Upper lobe of right lung (tissue), 1 donor: ENCODE results near the gene TFAM. TPM values are rescaled to one million over a fixed set of nuclear protein-coding genes. Genes with fewer than 3 reads are reported as not detected.
"Not testable (repeated sequence)": the region's sequence is repeated elsewhere in the genome, so short reads cannot be mapped to it uniquely, and the experiment has no call there.

Experiments
- ATAC-seq: fragments of 200-7000 bp; cut with Tn5 transposase; one replicate; pipeline ENCODE4 v1.9.1; 2020; ENCODE audit warnings: mild to moderate bottlenecking, moderate library complexity
- DNase-seq: peaks from one replicate; pipeline ENCODE4 v3.0.0-alpha.2; 2020
- H3K27ac ChIP-seq: fragments of 200-600 bp; one replicate; pipeline ENCODE4 v1.8.0; 2022
- H3K27me3 ChIP-seq: fragments of 200-600 bp; one replicate; pipeline ENCODE4 v1.8.0; 2022; ENCODE audit warnings: mild to moderate bottlenecking
- H3K36me3 ChIP-seq: fragments of 200-600 bp; one replicate; pipeline ENCODE4 v1.8.0; 2022
- H3K4me1 ChIP-seq: fragments of 200-600 bp; one replicate; pipeline ENCODE4 v1.8.0; 2022
- H3K4me3 ChIP-seq: fragments of 200-600 bp; one replicate; pipeline ENCODE4 v1.8.0; 2022; ENCODE audit warnings: mild to moderate bottlenecking
- H3K9me3 ChIP-seq: fragments of 200-600 bp; one replicate; pipeline ENCODE4 v1.8.0; 2022
- CTCF ChIP-seq: fragments of 200-600 bp; IDR thresholded peaks from one replicate; pipeline ENCODE4 v1.8.0; 2022; ENCODE audit warnings: antibody characterized with exemption
- intact Hi-C: fragments of 100-400 bp; cut with DNase I; formaldehyde crosslinking; loops from one replicate; pipeline ENCODE4 v1.11.0; 2022
- total RNA-seq: library from RNA; stranded (reverse); fragmentation: NEBNext Ultra II Directional; extraction: Animal tissue kit (Norgen Biotek cat#: 25700); gene quantifications from one replicate; pipeline ENCODE4 v1.2.1, GENCODE V29; 2021
- donor health status: DM: no; HTN: yes; CAD: no; lungs with severe emphysema.

Gene TFAM
- total RNA-seq, 1 donor from 2014 or later = 28.3 TPM

DNA sequence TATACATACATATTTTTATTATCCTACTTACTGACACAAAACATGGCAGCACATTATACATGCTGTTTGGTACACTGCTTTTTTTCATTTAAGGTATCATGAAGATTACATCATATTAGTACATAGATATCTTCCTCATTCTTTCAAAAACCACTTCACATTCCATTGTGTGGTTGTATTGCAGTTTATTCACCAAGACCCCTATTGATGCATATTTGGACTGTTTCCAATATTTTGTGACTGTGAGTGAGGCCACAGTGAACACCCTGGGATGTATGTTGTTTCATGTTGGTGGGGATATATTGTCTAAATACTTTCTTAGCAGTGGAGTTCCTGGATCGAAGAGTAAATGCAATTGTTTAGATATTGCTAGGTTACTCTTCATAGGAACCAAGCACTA is 39.0 kb downstream of the TFAM start:
- Histone ChIP-seq H3K27me3 (no peaks in the 10 kb centered on the region), H3K27ac (no peak overlapping the region), H3K4me3 (no peak overlapping the region), H3K36me3 (no peaks in the 10 kb centered on the region), H3K9me3 (peaks cover 8% of the 10 kb centered on the region), H3K4me1 (no peaks in the 10 kb centered on the region)
- ATAC-seq (no peak), DNase-seq (no peak)
- TF ChIP-seq CTCF = no peak
- intact Hi-C loops = no loop called here

DNA sequence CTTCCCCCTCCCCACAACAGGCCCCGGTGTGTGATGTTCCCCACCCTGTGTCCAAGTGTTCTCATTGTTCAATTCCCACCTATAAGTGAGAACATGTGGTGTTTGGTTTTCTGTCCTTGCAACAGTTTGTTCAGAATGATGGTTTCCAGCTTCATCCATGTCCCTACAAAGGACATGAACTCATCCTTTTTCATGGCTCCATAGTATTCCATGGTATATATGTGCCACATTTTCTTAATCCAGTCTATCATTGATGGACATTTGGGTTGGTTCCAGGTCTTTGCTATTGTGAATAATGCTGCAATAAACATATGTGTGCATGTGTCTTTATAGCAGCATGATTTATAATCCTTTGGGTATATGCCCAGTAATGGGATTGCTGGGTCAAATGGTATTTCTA is 43.2 kb downstream of the TFAM start:
- DNase-seq, H3K4me3 ChIP-seq, H3K4me1 ChIP-seq, H3K9me3 ChIP-seq, H3K27ac ChIP-seq, ATAC-seq, H3K27me3 ChIP-seq, H3K36me3 ChIP-seq, intact Hi-C loops: not testable (repeated sequence)

- H3K27me3 ChIP-seq = no peaks in the 10 kb centered on the region
- intact Hi-C loops = no loop called here
- TF ChIP-seq CTCF = no peak
- H3K9me3 ChIP-seq = no peaks in the 10 kb centered on the region
- no peaks in the 10 kb centered on the region for H3K36me3 ChIP-seq
- no peak for DNase-seq
- no peak for ATAC-seq
- no peak overlapping the region for H3K27ac ChIP-seq
- no peak overlapping the region for H3K4me3 ChIP-seq
- H3K4me1 ChIP-seq = peaks cover 8% of the 10 kb centered on the region
Observed at GRCh38 chr10:58431903-58432302, 46.7 kb downstream of the TFAM start.

DNA sequence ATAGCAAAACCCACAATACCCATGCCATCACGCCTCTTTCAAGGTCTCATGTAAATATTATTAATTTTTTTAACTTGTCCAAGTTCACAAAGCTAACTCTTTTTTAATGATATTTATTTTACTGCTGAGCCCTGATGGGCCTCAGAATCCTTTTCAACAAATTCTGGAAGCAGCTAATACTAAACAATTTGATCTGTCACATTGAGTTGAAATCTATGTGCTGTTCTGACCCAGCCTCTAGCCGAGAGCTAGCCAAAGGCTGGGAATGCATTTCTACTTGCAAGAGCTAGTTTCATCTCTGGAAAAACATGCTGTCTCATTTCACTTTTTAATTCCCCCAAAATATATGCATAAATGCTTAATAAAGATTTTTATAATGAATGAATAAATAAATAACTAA is 47.9 kb downstream of the TFAM start:
- no peak overlapping the region for H3K4me3 ChIP-seq
- H3K9me3 ChIP-seq = no peaks in the 10 kb centered on the region
- H3K36me3 ChIP-seq = no peaks in the 10 kb centered on the region
- ATAC-seq (no peak), DNase-seq (no peak)
- intact Hi-C loops = no loop called here
- no peak overlapping the region for H3K27ac ChIP-seq
- TF ChIP-seq CTCF = no peak
- H3K4me1 ChIP-seq = peaks cover 8% of the 10 kb centered on the region
- H3K27me3 ChIP-seq = no peaks in the 10 kb centered on the region

DNA sequence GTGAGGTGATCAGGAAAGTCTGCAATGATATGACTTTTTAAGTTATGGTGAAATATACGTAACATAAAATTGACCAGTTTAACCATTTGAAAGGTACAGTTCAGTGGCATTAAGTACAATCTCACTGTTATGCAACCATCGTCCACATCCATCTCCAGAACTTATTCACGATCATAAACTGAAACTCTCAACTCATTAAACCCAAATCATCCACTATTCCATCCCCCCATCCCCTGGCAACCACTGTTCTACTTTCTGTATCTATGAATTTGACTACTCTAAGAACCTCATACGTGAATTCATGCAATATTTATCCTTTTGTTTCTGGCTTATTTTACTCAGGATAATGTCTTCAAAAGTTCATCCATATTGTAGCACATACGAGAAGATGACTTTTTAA is 48.4 kb downstream of the TFAM start:
- H3K27ac ChIP-seq = no peak overlapping the region
- TF ChIP-seq CTCF = no peak
- no peaks in the 10 kb centered on the region for H3K27me3 ChIP-seq
- H3K36me3 ChIP-seq = no peaks in the 10 kb centered on the region
- no peaks in the 10 kb centered on the region for H3K9me3 ChIP-seq
- no peak overlapping the region for H3K4me3 ChIP-seq
- peaks cover 8% of the 10 kb centered on the region for H3K4me1 ChIP-seq
- ATAC-seq (no peak), DNase-seq (no peak)
- intact Hi-C loops = no loop called here

GRCh38 chr10:58435297-58435985 is 50.2 kb downstream of the TFAM start:
- Histone ChIP-seq H3K4me1 (peaks cover 8% of the 10 kb centered on the region), H3K27ac (no peak overlapping the region), H3K9me3 (no peaks in the 10 kb centered on the region), H3K27me3 (no peaks in the 10 kb centered on the region), H3K4me3 (no peak overlapping the region), H3K36me3 (no peaks in the 10 kb centered on the region)
- DNase-seq (no peak), ATAC-seq (no peak)
- intact Hi-C loops = no loop called here
- TF ChIP-seq CTCF = no peak
